K562 (cell line): ENCODE data around the gene ADAP1. TPM values are rescaled to one million over a fixed set of nuclear protein-coding genes. Genes with fewer than 3 reads are reported as not detected.
A peak's percentile ranks its signal among the peaks of the same experiment; 100 is the strongest.

Experiments
- ATF7 ChIP-seq: fragments of 450-650 bp; IDR thresholded peaks from 2 replicates; pipeline ENCODE4 v1.7.1; 2014; ENCODE audit warnings: mild to moderate bottlenecking, moderate library complexity
- CHD4 ChIP-seq: fragments of 200-600 bp; sonication (generic); IDR thresholded peaks from 3 replicates; pipeline ENCODE4 v1.6.1; 2012; ENCODE audit warnings: low read depth, mild to moderate bottlenecking, mixed read lengths, low read length, inconsistent platforms; ENCODE audit not compliant: insufficient read depth, insufficient replicate concordance, poor library complexity, severe bottlenecking
- DPF2 ChIP-seq: fragments of 450-650 bp; IDR thresholded peaks from 2 replicates; pipeline ENCODE4 v1.6.1; 2016
- GABPA ChIP-seq: fragments of 200-800 bp; sonication (Bioruptor generic); conservative IDR thresholded peaks from 2 replicates; pipeline ENCODE4 v1.6.1; 2016; ENCODE audit warnings: low read depth, missing genetic modification characterization, missing compliant biosample characterization
- JUND ChIP-seq, 2 experiments: IDR thresholded peaks; 2 replicates in 1 of 2; 3 replicates in 1 of 2; pipeline ENCODE4 v1.6.1; 2011; ENCODE audit warnings: borderline replicate concordance in 2 of 2, low read depth in 2 of 2, low read length in 2 of 2, improper control_type of control experiment in 1 of 2, missing biosample characterization in 1 of 2, missing genetic modification characterization in 1 of 2, missing genetic modification reagents in 1 of 2
- NFIC ChIP-seq: fragments of 450-650 bp; IDR thresholded peaks from 2 replicates; pipeline ENCODE4 v1.6.1; 2017; ENCODE audit warnings: mild to moderate bottlenecking, inconsistent platforms
- PHB ChIP-seq: fragments of 250-450 bp; sonication (Bioruptor Pico); IDR thresholded peaks from 2 replicates; pipeline ENCODE4 v1.5.0; 2021
- POLR2G ChIP-seq: fragments of 200-400 bp; formaldehyde crosslinking; IDR thresholded peaks from 2 replicates; pipeline ENCODE4 v1.6.1; 2017; ENCODE audit warnings: low read depth, mild to moderate bottlenecking, antibody characterized with exemption, low read length, moderate library complexity
- RAD51 ChIP-seq: fragments of 450-650 bp; IDR thresholded peaks from 2 replicates; pipeline ENCODE4 v1.7.1; 2016; ENCODE audit warnings: low read depth, mild to moderate bottlenecking, borderline replicate concordance
- RBFOX2 ChIP-seq: fragments of 200-400 bp; formaldehyde crosslinking; IDR thresholded peaks from 2 replicates; pipeline ENCODE4 v1.6.1; 2017; ENCODE audit warnings: low read depth, mild to moderate bottlenecking, low read length, moderate library complexity
- SRF ChIP-seq, 2 experiments: fragments of 250-450, 450-650 bp in 1 of 2; sonication (Bioruptor Pico) in 1 of 2; sonication (generic) in 1 of 2; formaldehyde crosslinking; IDR thresholded peaks; 2 replicates each; pipeline versions ENCODE4 v1.5.0 to v1.5.1; 2020 to 2022; ENCODE audit warnings: mild to moderate bottlenecking in 1 of 2, missing genetic modification reagents in 1 of 2
- TBL1XR1 ChIP-seq, 2 experiments: IDR thresholded peaks; 2 replicates each; pipeline ENCODE4 v1.6.1; 2012; ENCODE audit warnings: improper control_type of control experiment in 2 of 2, low read length in 2 of 2, mild to moderate bottlenecking in 1 of 2
- TBP ChIP-seq: optimal IDR thresholded peaks from 2 replicates; pipeline ENCODE3; 2011; ENCODE audit warnings: low read depth, low read length, improper control_type of control experiment
- ZFX ChIP-seq: sonication (generic); formaldehyde crosslinking; IDR thresholded peaks from 2 replicates; pipeline ENCODE4 v1.8.0; 2022; ENCODE audit warnings: mild to moderate bottlenecking, missing genetic modification reagents, moderate library complexity
- ZNF695 ChIP-seq: fragments of 450-650 bp; formaldehyde crosslinking; IDR thresholded peaks from 2 replicates; pipeline ENCODE4 v1.4.0; 2020; ENCODE audit warnings: mild to moderate bottlenecking, moderate library complexity
- ZNF830 ChIP-seq: fragments of 250-450 bp; sonication (Bioruptor Pico); IDR thresholded peaks from 2 replicates; pipeline ENCODE4 v1.5.0; 2021; ENCODE audit warnings: mild to moderate bottlenecking
- polyA plus RNA-seq, 8 experiments: library from polyadenylated mRNA; depleted of rRNA in 4 of 8; stranded (reverse) in 5 of 8; unstranded in 3 of 8; fragments of >200 nt; fragmentation: Nextera tagmentation in 2 of 8; fragmentation: Illumina TruSeq in 1 of 8; extraction: Ambion mirVana in 2 of 8; extraction: Trizol in 1 of 8; gene quantifications; 2 replicates each; pipeline versions ENCODE4 v1.2.1 to v1.2.3, GENCODE V29; 2011 to 2014; ENCODE audit warnings: inconsistent platforms in 1 of 8, missing spikeins in 1 of 8
- total RNA-seq, 7 experiments: library from RNA; depleted of rRNA in 6 of 7; stranded (reverse); fragments of >200 nt in 6 of 7; fragmentation: Illumina TruSeq in 2 of 7; extraction: Trizol in 2 of 7; gene quantifications; 2 replicates each; pipeline versions ENCODE4 v1.2.1 to v1.2.3, GENCODE V29; 2011 to 2021; ENCODE audit warnings: low replicate concordance in 1 of 7
- TF ChIP-seq, protein P1 (sequence below), 3 experiments: fragments of 200-800 bp in 1 of 3; sonication (Bioruptor generic) in 1 of 3; sonication (generic) in 1 of 3; formaldehyde crosslinking in 1 of 3; IDR thresholded peaks; 2 replicates each; pipeline versions ENCODE4 v1.6.1 to v1.8.0; 2016 to 2022; ENCODE audit warnings: mild to moderate bottlenecking in 2 of 3, missing compliant biosample characterization in 2 of 3, missing genetic modification characterization in 2 of 3, missing genetic modification reagents in 1 of 3
- TF ChIP-seq, protein P2 (sequence below), 2 experiments: fragments of 450-650 bp in 1 of 2; sonication (generic) in 1 of 2; formaldehyde crosslinking; conservative IDR thresholded peaks; 2 replicates each; pipeline versions ENCODE4 v1.4.0 to v1.8.1; 2020 to 2022; ENCODE audit warnings: mild to moderate bottlenecking in 1 of 2, missing genetic modification reagents in 1 of 2
- TF ChIP-seq, protein P3 (sequence below): IDR thresholded peaks from 3 replicates; pipeline ENCODE4 v1.6.1; 2011; ENCODE audit warnings: borderline replicate concordance, mild to moderate bottlenecking; ENCODE audit not compliant: insufficient read length, insufficient read depth
- TF ChIP-seq, protein P4 (sequence below): sonication (generic); formaldehyde crosslinking; IDR thresholded peaks from 2 replicates; pipeline ENCODE4 v1.8.0; 2022; ENCODE audit warnings: missing genetic modification reagents, mild to moderate bottlenecking, moderate library complexity, borderline replicate concordance
- TF ChIP-seq, protein P5 (sequence below): fragments of 450-650 bp; IDR thresholded peaks from 2 replicates; pipeline ENCODE4 v1.6.1; 2016

Gene ADAP1
- total and polyA plus RNA-seq, 9 of the 15 experiments (the other 6 are each of a cell fraction or from before 2014, with no cell fraction given) = 0.27 to 1.4 (median 0.52) TPM; not detected in 3

DNA sequence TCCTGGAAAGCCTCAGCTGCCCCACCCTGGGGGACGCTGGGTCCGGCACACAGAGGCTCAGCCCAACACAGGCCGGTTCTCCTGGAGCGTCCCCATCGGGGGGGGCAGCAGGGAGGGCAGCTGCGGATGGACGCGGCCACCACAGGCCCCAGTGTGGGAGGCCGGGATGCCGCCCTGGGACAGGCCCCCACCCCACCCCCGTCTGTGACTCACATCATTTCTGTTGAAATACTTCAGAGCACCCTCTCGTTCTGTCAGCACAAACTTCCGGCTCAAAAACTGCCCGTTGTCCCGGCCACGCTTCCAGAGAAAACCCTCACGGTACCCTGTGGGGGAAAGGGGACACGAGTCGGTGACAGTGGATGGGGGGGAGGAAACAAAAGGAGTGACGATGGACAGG is 49.6 kb downstream of the ADAP1 start (continued):
- peak; percentile 74 for TF ChIP-seq JUND (IDR thresholded peaks at IDR 0.05; ENCODE audit: borderline replicate concordance, low read depth, low read length)
- no peak; the same call in 2 of the 3 replicates for TF ChIP-seq JUND (tag; IDR thresholded peaks at IDR 0.05; ENCODE audit: borderline replicate concordance, low read depth, low read length)
- TF ChIP-seq ZNF695 (CRISPR knock-in tag) = no peak
- TF ChIP-seq, protein P1, sequence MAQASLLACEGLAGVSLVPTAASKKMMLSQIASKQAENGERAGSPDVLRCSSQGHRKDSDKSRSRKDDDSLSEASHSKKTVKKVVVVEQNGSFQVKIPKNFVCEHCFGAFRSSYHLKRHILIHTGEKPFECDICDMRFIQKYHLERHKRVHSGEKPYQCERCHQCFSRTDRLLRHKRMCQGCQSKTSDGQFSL (CRISPR knock-in tag; IDR thresholded peaks at IDR 0.05) = peak; percentile 53
- TF ChIP-seq, protein P1 (tag; IDR thresholded peaks at IDR 0.05) = no peak
- TF ChIP-seq, protein P2, sequence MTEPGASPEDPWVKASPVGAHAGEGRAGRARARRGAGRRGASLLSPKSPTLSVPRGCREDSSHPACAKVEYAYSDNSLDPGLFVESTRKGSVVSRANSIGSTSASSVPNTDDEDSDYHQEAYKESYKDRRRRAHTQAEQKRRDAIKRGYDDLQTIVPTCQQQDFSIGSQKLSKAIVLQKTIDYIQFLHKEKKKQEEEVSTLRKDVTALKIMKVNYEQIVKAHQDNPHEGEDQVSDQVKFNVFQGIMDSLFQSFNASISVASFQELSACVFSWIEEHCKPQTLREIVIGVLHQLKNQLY (CRISPR knock-in tag; conservative IDR thresholded peaks at IDR 0.05) = no peak
- TF ChIP-seq GABPA = 0 out of 2 replicates have a peak, but pooled peaks have one; percentile 11
- 0 out of 2 replicates have a peak, but pooled peaks have one; percentile 43 for TF ChIP-seq ATF7
- peak; percentile 2; the same call in 1 of the 2 replicates for TF ChIP-seq ZFX (CRISPR knock-in tag)
- no peak for TF ChIP-seq RAD51
- TF ChIP-seq, protein P3, sequence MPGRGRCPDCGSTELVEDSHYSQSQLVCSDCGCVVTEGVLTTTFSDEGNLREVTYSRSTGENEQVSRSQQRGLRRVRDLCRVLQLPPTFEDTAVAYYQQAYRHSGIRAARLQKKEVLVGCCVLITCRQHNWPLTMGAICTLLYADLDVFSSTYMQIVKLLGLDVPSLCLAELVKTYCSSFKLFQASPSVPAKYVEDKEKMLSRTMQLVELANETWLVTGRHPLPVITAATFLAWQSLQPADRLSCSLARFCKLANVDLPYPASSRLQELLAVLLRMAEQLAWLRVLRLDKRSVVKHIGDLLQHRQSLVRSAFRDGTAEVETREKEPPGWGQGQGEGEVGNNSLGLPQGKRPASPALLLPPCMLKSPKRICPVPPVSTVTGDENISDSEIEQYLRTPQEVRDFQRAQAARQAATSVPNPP = no peak
- TF ChIP-seq RBFOX2 = peak; percentile 48; the same call in 1 of the 2 replicates
- TF ChIP-seq POLR2G = peak; percentile 62
- TF ChIP-seq, protein P4, sequence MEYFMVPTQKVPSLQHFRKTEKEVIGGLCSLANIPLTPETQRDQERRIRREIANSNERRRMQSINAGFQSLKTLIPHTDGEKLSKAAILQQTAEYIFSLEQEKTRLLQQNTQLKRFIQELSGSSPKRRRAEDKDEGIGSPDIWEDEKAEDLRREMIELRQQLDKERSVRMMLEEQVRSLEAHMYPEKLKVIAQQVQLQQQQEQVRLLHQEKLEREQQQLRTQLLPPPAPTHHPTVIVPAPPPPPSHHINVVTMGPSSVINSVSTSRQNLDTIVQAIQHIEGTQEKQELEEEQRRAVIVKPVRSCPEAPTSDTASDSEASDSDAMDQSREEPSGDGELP (CRISPR knock-in tag) = peak; percentile 50; the same call in 1 of the 2 replicates
- TF ChIP-seq CHD4 = no peak
- TF ChIP-seq, protein P5, sequence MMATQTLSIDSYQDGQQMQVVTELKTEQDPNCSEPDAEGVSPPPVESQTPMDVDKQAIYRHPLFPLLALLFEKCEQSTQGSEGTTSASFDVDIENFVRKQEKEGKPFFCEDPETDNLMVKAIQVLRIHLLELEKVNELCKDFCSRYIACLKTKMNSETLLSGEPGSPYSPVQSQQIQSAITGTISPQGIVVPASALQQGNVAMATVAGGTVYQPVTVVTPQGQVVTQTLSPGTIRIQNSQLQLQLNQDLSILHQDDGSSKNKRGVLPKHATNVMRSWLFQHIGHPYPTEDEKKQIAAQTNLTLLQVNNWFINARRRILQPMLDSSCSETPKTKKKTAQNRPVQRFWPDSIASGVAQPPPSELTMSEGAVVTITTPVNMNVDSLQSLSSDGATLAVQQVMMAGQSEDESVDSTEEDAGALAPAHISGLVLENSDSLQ = peak; percentile 48
- no peak for TF ChIP-seq TBP
- TF ChIP-seq NFIC = 0 out of 2 replicates have a peak, but pooled peaks have one; percentile 14
- TF ChIP-seq ZNF830 (CRISPR knock-in tag) = no peak
- no peak for TF ChIP-seq TBL1XR1 (IDR thresholded peaks at IDR 0.05; ENCODE audit: low read length in 2 of 2)
- TF ChIP-seq PHB (CRISPR knock-in tag) = no peak
- TF ChIP-seq SRF (CRISPR knock-in tag; IDR thresholded peaks at IDR 0.05) = peak in 1 of 2 experiments; percentile 29; a peak in 1 of 4 replicates
- TF ChIP-seq DPF2 = peak; percentile 41
